ENCODE data around the gene PCLO. TPM values are rescaled to one million over a fixed set of nuclear protein-coding genes. Genes with fewer than 3 reads are reported as not detected.
"Not testable (repeated sequence)": the region's sequence is repeated elsewhere in the genome, so short reads cannot be mapped to it uniquely, and the experiment has no call there.

PCLO gene
- total RNA-seq, 4 donors from 2014 or later: 4.9 to 7.4 (median 6.1) TPM

DNA sequence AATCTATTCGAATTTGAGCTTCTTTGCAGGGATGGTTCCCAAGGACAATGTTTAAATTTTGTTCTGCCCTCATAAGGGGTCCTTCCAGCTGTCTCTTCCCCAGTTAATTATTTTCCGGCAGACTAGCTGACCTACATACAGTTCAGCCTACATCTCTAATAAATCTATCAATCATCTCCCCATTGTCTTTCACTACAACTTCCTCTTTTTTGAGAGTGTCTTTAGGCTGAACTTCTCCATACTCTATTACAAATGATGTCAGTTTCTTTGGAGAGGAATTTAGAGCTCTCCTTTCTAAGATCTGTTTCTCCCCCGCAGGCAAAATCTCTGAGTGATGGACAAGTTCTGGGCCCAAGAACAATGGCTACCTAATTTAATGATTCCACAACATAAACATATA is 122.2 kb downstream of the PCLO start:
- TF ChIP-seq POLR2A (IDR thresholded peaks at IDR 0.05): no peak
- TF ChIP-seq EP300 (IDR thresholded peaks at IDR 0.05): no peak
- TF ChIP-seq, protein P1, sequence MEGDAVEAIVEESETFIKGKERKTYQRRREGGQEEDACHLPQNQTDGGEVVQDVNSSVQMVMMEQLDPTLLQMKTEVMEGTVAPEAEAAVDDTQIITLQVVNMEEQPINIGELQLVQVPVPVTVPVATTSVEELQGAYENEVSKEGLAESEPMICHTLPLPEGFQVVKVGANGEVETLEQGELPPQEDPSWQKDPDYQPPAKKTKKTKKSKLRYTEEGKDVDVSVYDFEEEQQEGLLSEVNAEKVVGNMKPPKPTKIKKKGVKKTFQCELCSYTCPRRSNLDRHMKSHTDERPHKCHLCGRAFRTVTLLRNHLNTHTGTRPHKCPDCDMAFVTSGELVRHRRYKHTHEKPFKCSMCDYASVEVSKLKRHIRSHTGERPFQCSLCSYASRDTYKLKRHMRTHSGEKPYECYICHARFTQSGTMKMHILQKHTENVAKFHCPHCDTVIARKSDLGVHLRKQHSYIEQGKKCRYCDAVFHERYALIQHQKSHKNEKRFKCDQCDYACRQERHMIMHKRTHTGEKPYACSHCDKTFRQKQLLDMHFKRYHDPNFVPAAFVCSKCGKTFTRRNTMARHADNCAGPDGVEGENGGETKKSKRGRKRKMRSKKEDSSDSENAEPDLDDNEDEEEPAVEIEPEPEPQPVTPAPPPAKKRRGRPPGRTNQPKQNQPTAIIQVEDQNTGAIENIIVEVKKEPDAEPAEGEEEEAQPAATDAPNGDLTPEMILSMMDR (IDR thresholded peaks at IDR 0.05): no peak
- TF ChIP-seq POLR2AphosphoS5 (IDR thresholded peaks at IDR 0.05): no peak
- H3K27ac ChIP-seq: no peak overlapping the region
- H3K36me3 ChIP-seq: no peaks in the 10 kb centered on the region
- H3K4me1 ChIP-seq: no peaks in the 10 kb centered on the region
- no peak for DNase-seq (ENCODE audit: low spot score in 2 of 2)
- no peaks in the 10 kb centered on the region for H3K9me3 ChIP-seq
- H3K4me3 ChIP-seq: no peak overlapping the region
- no peaks in the 10 kb centered on the region for H3K27me3 ChIP-seq
- 66% methylated on average over 3 of the region's 3 CpGs for WGBS

DNA sequence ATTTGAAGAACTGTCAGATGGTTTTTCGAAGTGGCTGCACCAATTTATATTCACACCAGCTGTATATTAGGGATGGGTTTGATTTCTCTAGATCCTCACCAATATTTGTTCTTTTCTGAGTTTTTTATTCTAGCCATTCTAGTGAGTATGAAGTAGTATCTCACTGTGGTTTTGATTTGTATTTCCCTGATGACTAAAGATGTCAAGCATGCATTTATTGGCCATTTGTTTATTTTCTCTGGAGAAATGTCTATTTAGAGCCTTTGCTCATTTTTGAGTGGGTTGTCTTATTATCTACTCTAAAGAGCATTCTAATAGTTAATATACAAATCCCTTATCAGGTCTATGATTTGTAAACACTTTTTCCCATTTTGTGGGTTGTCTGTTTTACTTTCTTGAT is 123.9 kb downstream of the PCLO start:
- Histone ChIP-seq H3K27me3 (no peaks in the 10 kb centered on the region), H3K36me3 (no peaks in the 10 kb centered on the region), H3K4me3 (no peak overlapping the region), H3K9me3 (no peaks in the 10 kb centered on the region), H3K27ac (no peak overlapping the region), H3K4me1 (no peaks in the 10 kb centered on the region)
- 70% methylated on average over 1 of the region's 1 CpG for WGBS
- no peak for DNase-seq (ENCODE audit: low spot score in 2 of 2)
- no peak for TF ChIP-seq POLR2A (IDR thresholded peaks at IDR 0.05)
- no peak for TF ChIP-seq EP300 (IDR thresholded peaks at IDR 0.05)
- TF ChIP-seq, protein P1 (IDR thresholded peaks at IDR 0.05): no peak
- no peak for TF ChIP-seq POLR2AphosphoS5 (IDR thresholded peaks at IDR 0.05)

GRCh38 chr7:83036721-83037380 is 125.8 kb downstream of the PCLO start:
- Histone ChIP-seq H3K27me3 (no peaks in the 10 kb centered on the region), H3K4me3 (no peak overlapping the region), H3K4me1 (no peaks in the 10 kb centered on the region), H3K9me3 (no peaks in the 10 kb centered on the region), H3K36me3 (no peaks in the 10 kb centered on the region), H3K27ac (no peak overlapping the region)
- TF ChIP-seq EP300 (IDR thresholded peaks at IDR 0.05) (no peak), POLR2AphosphoS5 (IDR thresholded peaks at IDR 0.05) (no peak), POLR2A (IDR thresholded peaks at IDR 0.05) (no peak)
- TF ChIP-seq, protein P1 (IDR thresholded peaks at IDR 0.05): no peak
- WGBS: 74% methylated on average over 3 of the region's 3 CpGs
- no peak for DNase-seq (ENCODE audit: low spot score in 2 of 2)

- 35% methylated on average over 2 of the region's 2 CpGs for WGBS
- DNase-seq (ENCODE audit: low spot score in 2 of 2): no peak
- no peak overlapping the region for H3K4me3 ChIP-seq
- no peaks in the 10 kb centered on the region for H3K9me3 ChIP-seq
- H3K27me3 ChIP-seq: no peaks in the 10 kb centered on the region
- no peak overlapping the region for H3K27ac ChIP-seq
- TF ChIP-seq, protein P1 (IDR thresholded peaks at IDR 0.05): no peak
- TF ChIP-seq POLR2AphosphoS5 (IDR thresholded peaks at IDR 0.05) (no peak), POLR2A (IDR thresholded peaks at IDR 0.05) (no peak), EP300 (IDR thresholded peaks at IDR 0.05) (no peak)
- no peaks in the 10 kb centered on the region for H3K36me3 ChIP-seq
- H3K4me1 ChIP-seq: no peaks in the 10 kb centered on the region
These were observed 126.6 kb downstream of the PCLO start for GRCh38 chr7:83036130-83036529.

- Histone ChIP-seq H3K36me3 (no peaks in the 10 kb centered on the region), H3K4me1 (no peaks in the 10 kb centered on the region), H3K9me3 (no peaks in the 10 kb centered on the region), H3K27me3 (no peaks in the 10 kb centered on the region), H3K4me3 (no peak overlapping the region), H3K27ac (no peak overlapping the region)
- TF ChIP-seq POLR2AphosphoS5 (IDR thresholded peaks at IDR 0.05): no peak
- no peak for TF ChIP-seq EP300 (IDR thresholded peaks at IDR 0.05)
- TF ChIP-seq POLR2A (IDR thresholded peaks at IDR 0.05): no peak
- TF ChIP-seq, protein P1 (IDR thresholded peaks at IDR 0.05): no peak
- DNase-seq (ENCODE audit: low spot score in 2 of 2): no peak
These were observed 130.5 kb downstream of the PCLO start for GRCh38 chr7:83032195-83032594.

- H3K9me3 ChIP-seq; H3K27ac ChIP-seq; H3K36me3 ChIP-seq; DNase-seq (ENCODE audit: low spot score in 2 of 2); H3K4me3 ChIP-seq; H3K4me1 ChIP-seq; H3K27me3 ChIP-seq: not testable (repeated sequence)
- 89% methylated on average over 31 of the region's 31 CpGs for WGBS
These were observed 138.6 kb downstream of the PCLO start for GRCh38 chr7:83023817-83024665.
